Lower leg skin (tissue), 3 donors: Measurements from ENCODE around the gene SNX9.

Experiments
- POLR2A ChIP-seq, 2 donors: fragments of 450-650 bp; IDR thresholded peaks; one replicate each; pipeline ENCODE4 v1.6.1; 2016 to 2017; ENCODE audit warnings: antibody characterized with exemption in 2 of 2, mild to moderate bottlenecking in 1 of 2, moderate library complexity in 1 of 2
- TF ChIP-seq, protein P1 (sequence below), 3 donors: fragments of 450-650 bp; IDR thresholded peaks; one replicate each; pipeline ENCODE4 v1.5.1; 2016; ENCODE audit warnings: antibody characterized with exemption in 3 of 3, mild to moderate bottlenecking in 3 of 3, moderate library complexity in 2 of 3

DNA sequence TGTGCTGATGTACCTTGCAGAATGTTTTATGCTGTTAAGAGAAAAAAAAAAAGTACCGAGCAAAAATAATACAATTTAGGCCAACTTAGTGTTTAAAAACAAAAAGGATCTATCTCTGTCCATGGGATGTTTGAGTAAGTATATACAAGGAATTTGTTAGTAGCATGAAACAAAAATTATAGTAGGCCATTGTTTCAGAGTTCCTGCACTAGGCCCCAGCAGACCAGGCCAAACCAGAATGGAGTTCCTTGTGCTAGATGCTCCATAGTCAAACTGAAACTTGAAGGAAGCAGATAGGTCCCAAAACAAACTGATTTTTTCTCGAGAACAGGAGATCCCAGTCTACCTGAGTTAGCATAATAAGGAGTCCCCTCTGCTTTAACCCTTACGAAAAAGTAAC, 72.5 kb downstream of the SNX9 start:
- TF ChIP-seq, protein P1, sequence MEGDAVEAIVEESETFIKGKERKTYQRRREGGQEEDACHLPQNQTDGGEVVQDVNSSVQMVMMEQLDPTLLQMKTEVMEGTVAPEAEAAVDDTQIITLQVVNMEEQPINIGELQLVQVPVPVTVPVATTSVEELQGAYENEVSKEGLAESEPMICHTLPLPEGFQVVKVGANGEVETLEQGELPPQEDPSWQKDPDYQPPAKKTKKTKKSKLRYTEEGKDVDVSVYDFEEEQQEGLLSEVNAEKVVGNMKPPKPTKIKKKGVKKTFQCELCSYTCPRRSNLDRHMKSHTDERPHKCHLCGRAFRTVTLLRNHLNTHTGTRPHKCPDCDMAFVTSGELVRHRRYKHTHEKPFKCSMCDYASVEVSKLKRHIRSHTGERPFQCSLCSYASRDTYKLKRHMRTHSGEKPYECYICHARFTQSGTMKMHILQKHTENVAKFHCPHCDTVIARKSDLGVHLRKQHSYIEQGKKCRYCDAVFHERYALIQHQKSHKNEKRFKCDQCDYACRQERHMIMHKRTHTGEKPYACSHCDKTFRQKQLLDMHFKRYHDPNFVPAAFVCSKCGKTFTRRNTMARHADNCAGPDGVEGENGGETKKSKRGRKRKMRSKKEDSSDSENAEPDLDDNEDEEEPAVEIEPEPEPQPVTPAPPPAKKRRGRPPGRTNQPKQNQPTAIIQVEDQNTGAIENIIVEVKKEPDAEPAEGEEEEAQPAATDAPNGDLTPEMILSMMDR (IDR thresholded peaks at IDR 0.05): no peak
- TF ChIP-seq POLR2A (IDR thresholded peaks at IDR 0.05): no peak
